GM23338 (cell line): ENCODE measurements around the gene KCNMA1.

ENCODE experiments used
- CREB1 ChIP-seq: fragments of 250-450 bp; sonication (Bioruptor Pico); IDR thresholded peaks from 2 replicates; pipeline ENCODE4 v1.5.0; 2020; ENCODE audit warnings: low read depth, mild to moderate bottlenecking, moderate library complexity
- EZH2 ChIP-seq: fragments of 200-600 bp; sonication (generic); IDR thresholded peaks from one replicate; pipeline ENCODE4 v1.8.0; 2017; ENCODE audit warnings: antibody characterized with exemption, mild to moderate bottlenecking, low read depth; ENCODE audit not compliant: unreplicated experiment
- EZH2phosphoT487 ChIP-seq: fragments of 200-600 bp; sonication (generic); IDR thresholded peaks from one replicate; pipeline ENCODE4 v1.8.1; 2018; ENCODE audit warnings: antibody characterized with exemption; ENCODE audit not compliant: unreplicated experiment
- JUNB ChIP-seq: IDR thresholded peaks from one replicate; pipeline ENCODE4 v1.6.1; 2016; ENCODE audit warnings: antibody characterized with exemption; ENCODE audit not compliant: unreplicated experiment
- NANOG ChIP-seq: IDR thresholded peaks from 2 replicates; pipeline ENCODE4 v1.6.1; 2016; ENCODE audit warnings: antibody characterized with exemption, borderline replicate concordance
- POLR2AphosphoS5 ChIP-seq: IDR thresholded peaks from 2 replicates; pipeline ENCODE4 v1.6.1; 2016; ENCODE audit warnings: antibody characterized with exemption, low read depth
- STAT1 ChIP-seq: IDR thresholded peaks from one replicate; pipeline ENCODE4 v1.6.1; 2016; ENCODE audit warnings: antibody characterized with exemption; ENCODE audit not compliant: unreplicated experiment
- ZNF114 ChIP-seq: fragments of 250-450 bp; sonication (Bioruptor Pico); IDR thresholded peaks from 2 replicates; pipeline ENCODE4 v1.5.0; 2020; ENCODE audit warnings: mild to moderate bottlenecking, moderate library complexity
- ZNF331 ChIP-seq: fragments of 250-450 bp; sonication (Bioruptor Pico); IDR thresholded peaks from 2 replicates; pipeline ENCODE4 v1.5.0; 2020; ENCODE audit warnings: low read depth, mild to moderate bottlenecking, moderate library complexity
- TF ChIP-seq, protein P1 (sequence below), 2 experiments: fragments of 200-600 bp in 1 of 2; sonication (generic) in 1 of 2; conservative IDR thresholded peaks; 2 replicates each; pipeline versions ENCODE4 v1.5.1 to v1.6.1; 2016 to 2017; ENCODE audit warnings: antibody characterized with exemption in 2 of 2, low read depth in 2 of 2, mild to moderate bottlenecking in 2 of 2, moderate library complexity in 1 of 2
- TF ChIP-seq, protein P2 (sequence below): IDR thresholded peaks from one replicate; pipeline ENCODE4 v1.6.1; 2018; ENCODE audit warnings: antibody characterized with exemption; ENCODE audit not compliant: unreplicated experiment
- TF ChIP-seq, protein P3 (sequence below): fragments of 250-450 bp; sonication (Bioruptor Pico); IDR thresholded peaks from 2 replicates; pipeline ENCODE4 v1.5.0; 2020; ENCODE audit warnings: mild to moderate bottlenecking, moderate library complexity
- TF ChIP-seq, protein P4 (sequence below): IDR thresholded peaks from 2 replicates; pipeline ENCODE4 v1.6.1; 2016; ENCODE audit warnings: antibody characterized with exemption

DNA sequence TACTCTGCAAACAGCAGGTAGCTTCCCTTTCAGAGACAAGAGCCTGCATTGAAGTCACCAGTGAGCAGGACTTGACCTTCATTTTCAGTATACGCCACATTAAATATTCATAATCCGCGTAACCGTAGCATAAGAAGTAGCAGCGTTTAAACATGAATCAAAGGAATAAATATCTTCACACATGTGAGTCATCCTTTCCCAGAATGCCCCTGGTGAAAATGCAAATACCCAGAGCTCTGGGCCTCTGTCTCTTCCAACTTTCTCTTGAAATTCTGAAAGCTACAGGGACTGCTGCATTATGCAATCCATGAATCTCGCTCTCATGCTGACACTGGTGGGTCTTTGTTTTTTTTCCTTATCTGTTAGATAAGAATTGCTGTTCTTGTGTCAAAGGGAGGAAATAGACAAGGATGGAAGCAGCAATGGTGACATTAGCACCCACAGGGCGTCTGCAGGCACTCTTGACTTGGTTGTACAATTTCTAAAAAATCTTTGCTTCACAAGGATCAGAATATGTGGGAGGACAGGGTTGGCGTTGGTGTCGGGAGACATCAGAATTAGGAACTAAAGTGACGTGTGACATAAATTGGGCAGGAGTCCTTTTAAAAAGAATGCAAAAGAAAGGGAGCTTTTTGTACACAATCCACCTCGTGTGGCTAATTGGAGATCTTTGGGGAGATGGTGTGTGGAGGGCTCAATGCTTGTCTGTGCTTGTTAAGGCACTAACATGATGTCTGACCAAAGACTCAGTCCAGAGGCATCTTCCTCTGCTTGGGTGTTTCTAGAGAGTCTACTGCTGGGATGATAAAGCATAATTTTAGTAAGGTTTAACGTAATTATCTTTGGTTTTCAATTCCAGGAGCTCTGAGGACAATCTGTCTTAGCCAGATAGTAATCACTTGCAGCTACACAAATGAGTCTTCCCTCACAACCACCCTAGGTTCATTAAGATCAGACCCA, 390.3 kb downstream of the KCNMA1 start:
- TF ChIP-seq, protein P1, sequence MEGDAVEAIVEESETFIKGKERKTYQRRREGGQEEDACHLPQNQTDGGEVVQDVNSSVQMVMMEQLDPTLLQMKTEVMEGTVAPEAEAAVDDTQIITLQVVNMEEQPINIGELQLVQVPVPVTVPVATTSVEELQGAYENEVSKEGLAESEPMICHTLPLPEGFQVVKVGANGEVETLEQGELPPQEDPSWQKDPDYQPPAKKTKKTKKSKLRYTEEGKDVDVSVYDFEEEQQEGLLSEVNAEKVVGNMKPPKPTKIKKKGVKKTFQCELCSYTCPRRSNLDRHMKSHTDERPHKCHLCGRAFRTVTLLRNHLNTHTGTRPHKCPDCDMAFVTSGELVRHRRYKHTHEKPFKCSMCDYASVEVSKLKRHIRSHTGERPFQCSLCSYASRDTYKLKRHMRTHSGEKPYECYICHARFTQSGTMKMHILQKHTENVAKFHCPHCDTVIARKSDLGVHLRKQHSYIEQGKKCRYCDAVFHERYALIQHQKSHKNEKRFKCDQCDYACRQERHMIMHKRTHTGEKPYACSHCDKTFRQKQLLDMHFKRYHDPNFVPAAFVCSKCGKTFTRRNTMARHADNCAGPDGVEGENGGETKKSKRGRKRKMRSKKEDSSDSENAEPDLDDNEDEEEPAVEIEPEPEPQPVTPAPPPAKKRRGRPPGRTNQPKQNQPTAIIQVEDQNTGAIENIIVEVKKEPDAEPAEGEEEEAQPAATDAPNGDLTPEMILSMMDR (conservative IDR thresholded peaks at IDR 0.05; ENCODE audit: low read depth in 2 of 2): no peak
- TF ChIP-seq EZH2phosphoT487 (no peak), JUNB (no peak), POLR2AphosphoS5 (no peak), CREB1 (CRISPR knock-in tag) (no peak), EZH2 (no peak), NANOG (no peak), ZNF114 (CRISPR knock-in tag) (no peak), ZNF331 (CRISPR knock-in tag) (no peak), STAT1 (no peak)
- TF ChIP-seq, protein P2, sequence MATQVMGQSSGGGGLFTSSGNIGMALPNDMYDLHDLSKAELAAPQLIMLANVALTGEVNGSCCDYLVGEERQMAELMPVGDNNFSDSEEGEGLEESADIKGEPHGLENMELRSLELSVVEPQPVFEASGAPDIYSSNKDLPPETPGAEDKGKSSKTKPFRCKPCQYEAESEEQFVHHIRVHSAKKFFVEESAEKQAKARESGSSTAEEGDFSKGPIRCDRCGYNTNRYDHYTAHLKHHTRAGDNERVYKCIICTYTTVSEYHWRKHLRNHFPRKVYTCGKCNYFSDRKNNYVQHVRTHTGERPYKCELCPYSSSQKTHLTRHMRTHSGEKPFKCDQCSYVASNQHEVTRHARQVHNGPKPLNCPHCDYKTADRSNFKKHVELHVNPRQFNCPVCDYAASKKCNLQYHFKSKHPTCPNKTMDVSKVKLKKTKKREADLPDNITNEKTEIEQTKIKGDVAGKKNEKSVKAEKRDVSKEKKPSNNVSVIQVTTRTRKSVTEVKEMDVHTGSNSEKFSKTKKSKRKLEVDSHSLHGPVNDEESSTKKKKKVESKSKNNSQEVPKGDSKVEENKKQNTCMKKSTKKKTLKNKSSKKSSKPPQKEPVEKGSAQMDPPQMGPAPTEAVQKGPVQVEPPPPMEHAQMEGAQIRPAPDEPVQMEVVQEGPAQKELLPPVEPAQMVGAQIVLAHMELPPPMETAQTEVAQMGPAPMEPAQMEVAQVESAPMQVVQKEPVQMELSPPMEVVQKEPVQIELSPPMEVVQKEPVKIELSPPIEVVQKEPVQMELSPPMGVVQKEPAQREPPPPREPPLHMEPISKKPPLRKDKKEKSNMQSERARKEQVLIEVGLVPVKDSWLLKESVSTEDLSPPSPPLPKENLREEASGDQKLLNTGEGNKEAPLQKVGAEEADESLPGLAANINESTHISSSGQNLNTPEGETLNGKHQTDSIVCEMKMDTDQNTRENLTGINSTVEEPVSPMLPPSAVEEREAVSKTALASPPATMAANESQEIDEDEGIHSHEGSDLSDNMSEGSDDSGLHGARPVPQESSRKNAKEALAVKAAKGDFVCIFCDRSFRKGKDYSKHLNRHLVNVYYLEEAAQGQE: no peak
- TF ChIP-seq, protein P3, sequence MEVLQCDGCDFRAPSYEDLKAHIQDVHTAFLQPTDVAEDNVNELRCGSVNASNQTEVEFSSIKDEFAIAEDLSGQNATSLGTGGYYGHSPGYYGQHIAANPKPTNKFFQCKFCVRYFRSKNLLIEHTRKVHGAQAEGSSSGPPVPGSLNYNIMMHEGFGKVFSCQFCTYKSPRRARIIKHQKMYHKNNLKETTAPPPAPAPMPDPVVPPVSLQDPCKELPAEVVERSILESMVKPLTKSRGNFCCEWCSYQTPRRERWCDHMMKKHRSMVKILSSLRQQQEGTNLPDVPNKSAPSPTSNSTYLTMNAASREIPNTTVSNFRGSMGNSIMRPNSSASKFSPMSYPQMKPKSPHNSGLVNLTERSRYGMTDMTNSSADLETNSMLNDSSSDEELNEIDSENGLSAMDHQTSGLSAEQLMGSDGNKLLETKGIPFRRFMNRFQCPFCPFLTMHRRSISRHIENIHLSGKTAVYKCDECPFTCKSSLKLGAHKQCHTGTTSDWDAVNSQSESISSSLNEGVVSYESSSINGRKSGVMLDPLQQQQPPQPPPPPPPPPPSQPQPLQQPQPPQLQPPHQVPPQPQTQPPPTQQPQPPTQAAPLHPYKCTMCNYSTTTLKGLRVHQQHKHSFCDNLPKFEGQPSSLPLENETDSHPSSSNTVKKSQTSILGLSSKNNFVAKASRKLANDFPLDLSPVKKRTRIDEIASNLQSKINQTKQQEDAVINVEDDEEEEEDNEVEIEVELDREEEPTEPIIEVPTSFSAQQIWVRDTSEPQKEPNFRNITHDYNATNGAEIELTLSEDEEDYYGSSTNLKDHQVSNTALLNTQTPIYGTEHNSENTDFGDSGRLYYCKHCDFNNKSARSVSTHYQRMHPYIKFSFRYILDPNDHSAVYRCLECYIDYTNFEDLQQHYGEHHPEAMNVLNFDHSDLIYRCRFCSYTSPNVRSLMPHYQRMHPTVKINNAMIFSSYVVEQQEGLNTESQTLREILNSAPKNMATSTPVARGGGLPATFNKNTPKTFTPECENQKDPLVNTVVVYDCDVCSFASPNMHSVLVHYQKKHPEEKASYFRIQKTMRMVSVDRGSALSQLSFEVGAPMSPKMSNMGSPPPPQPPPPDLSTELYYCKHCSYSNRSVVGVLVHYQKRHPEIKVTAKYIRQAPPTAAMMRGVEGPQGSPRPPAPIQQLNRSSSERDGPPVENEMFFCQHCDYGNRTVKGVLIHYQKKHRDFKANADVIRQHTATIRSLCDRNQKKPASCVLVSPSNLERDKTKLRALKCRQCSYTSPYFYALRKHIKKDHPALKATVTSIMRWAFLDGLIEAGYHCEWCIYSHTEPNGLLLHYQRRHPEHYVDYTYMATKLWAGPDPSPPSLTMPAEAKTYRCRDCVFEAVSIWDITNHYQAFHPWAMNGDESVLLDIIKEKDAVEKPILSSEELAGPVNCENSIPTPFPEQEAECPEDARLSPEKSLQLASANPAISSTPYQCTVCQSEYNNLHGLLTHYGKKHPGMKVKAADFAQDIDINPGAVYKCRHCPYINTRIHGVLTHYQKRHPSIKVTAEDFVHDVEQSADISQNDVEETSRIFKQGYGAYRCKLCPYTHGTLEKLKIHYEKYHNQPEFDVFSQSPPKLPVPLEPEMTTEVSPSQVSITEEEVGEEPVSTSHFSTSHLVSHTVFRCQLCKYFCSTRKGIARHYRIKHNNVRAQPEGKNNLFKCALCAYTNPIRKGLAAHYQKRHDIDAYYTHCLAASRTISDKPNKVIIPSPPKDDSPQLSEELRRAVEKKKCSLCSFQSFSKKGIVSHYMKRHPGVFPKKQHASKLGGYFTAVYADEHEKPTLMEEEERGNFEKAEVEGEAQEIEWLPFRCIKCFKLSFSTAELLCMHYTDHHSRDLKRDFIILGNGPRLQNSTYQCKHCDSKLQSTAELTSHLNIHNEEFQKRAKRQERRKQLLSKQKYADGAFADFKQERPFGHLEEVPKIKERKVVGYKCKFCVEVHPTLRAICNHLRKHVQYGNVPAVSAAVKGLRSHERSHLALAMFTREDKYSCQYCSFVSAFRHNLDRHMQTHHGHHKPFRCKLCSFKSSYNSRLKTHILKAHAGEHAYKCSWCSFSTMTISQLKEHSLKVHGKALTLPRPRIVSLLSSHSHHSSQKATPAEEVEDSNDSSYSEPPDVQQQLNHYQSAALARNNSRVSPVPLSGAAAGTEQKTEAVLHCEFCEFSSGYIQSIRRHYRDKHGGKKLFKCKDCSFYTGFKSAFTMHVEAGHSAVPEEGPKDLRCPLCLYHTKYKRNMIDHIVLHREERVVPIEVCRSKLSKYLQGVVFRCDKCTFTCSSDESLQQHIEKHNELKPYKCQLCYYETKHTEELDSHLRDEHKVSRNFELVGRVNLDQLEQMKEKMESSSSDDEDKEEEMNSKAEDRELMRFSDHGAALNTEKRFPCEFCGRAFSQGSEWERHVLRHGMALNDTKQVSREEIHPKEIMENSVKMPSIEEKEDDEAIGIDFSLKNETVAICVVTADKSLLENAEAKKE (CRISPR knock-in tag): no peak
- TF ChIP-seq, protein P4, sequence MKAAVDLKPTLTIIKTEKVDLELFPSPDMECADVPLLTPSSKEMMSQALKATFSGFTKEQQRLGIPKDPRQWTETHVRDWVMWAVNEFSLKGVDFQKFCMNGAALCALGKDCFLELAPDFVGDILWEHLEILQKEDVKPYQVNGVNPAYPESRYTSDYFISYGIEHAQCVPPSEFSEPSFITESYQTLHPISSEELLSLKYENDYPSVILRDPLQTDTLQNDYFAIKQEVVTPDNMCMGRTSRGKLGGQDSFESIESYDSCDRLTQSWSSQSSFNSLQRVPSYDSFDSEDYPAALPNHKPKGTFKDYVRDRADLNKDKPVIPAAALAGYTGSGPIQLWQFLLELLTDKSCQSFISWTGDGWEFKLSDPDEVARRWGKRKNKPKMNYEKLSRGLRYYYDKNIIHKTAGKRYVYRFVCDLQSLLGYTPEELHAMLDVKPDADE: no peak
